GM12873 (cell line): ENCODE data around the gene RELT.

Experiments used
- CTCF ChIP-seq: IDR thresholded peaks from 2 replicates; pipeline ENCODE4 v1.5.1; 2012; ENCODE audit warnings: low read depth, mild to moderate bottlenecking, moderate library complexity, low read length, control low read depth; ENCODE audit not compliant: insufficient read depth; ENCODE audit errors: missing control alignments

RELT gene

GRCh38 chr11:73398721-73399120, 22.5 kb downstream of the RELT start:
- TF ChIP-seq CTCF: no peak

GRCh38 chr11:73399159-73399590, 23.0 kb downstream of the RELT start:
- TF ChIP-seq CTCF: no peak

GRCh38 chr11:73399636-73400035, 23.4 kb downstream of the RELT start:
- TF ChIP-seq CTCF: no peak

- no peak for TF ChIP-seq CTCF
Measured at GRCh38 chr11:73400293-73400692, 24.1 kb downstream of the RELT start.

GRCh38 chr11:73401217-73401923, 25.2 kb downstream of the RELT start:
- no peak for TF ChIP-seq CTCF

- TF ChIP-seq CTCF: no peak
Measured at GRCh38 chr11:73401924-73402833, 26.0 kb downstream of the RELT start.

- TF ChIP-seq CTCF: peak; percentile 41
Measured at GRCh38 chr11:73402834-73403185, 26.6 kb downstream of the RELT start.
